NCI-H1436 treated with DMSO at 0.1 percent for 48 hours (cell line): ENCODE results near the gene ABCA7.

Source experiments
- DNase-seq: peaks from one replicate; lab custom pipeline; 2025; lab: John Stamatoyannopoulos, UW

Gene ABCA7

GRCh38 chr19:1055886-1056620 is 16.1 kb downstream of the ABCA7 start:
- DNase-seq, result no peak

GRCh38 chr19:1057176-1057855 is 17.4 kb downstream of the ABCA7 start:
- no peak for DNase-seq

GRCh38 chr19:1058112-1058511 is 18.2 kb downstream of the ABCA7 start:
- no peak for DNase-seq

- DNase-seq, result no peak
These were observed 20.8 kb downstream of the ABCA7 start for GRCh38 chr19:1060689-1061088.

- DNase-seq, result no peak
These were observed 22.1 kb downstream of the ABCA7 start for GRCh38 chr19:1061987-1062386.

- no peak for DNase-seq
These were observed 22.6 kb downstream of the ABCA7 start for GRCh38 chr19:1062387-1063029.

- DNase-seq, result no peak
These were observed 23.4 kb downstream of the ABCA7 start for GRCh38 chr19:1063030-1063908.

GRCh38 chr19:1063909-1064660 is 24.2 kb downstream of the ABCA7 start:
- DNase-seq, result no peak

- no peak for DNase-seq
These were observed 25.0 kb downstream of the ABCA7 start for GRCh38 chr19:1064661-1065605.

- DNase-seq, result no peak
These were observed 25.8 kb downstream of the ABCA7 start for GRCh38 chr19:1065606-1066109.

- no peak for DNase-seq
These were observed 26.4 kb downstream of the ABCA7 start for GRCh38 chr19:1066251-1066747.

GRCh38 chr19:1066748-1067340 is 26.9 kb downstream of the ABCA7 start, which contains the start of gene ARHGAP45:
Gene ARHGAP45, plus strand, starts transcription at chr19:1067167. Its CDS starts 239 bp downstream, at chr19:1067406.
- DNase-seq, result no peak

- DNase-seq, result no peak
These were observed 27.5 kb downstream of the ABCA7 start for GRCh38 chr19:1067341-1067957.

GRCh38 chr19:1068009-1069001 is 28.4 kb downstream of the ABCA7 start:
- no peak for DNase-seq

GRCh38 chr19:1069009-1069779 is 29.3 kb downstream of the ABCA7 start:
- no peak for DNase-seq

GRCh38 chr19:1070576-1070930 is 30.6 kb downstream of the ABCA7 start:
- no peak for DNase-seq
